HEK293 (cell line): ENCODE data around the gene ODAPH.

Experiments used
- GLI2 ChIP-seq: fragments of 450-650 bp; formaldehyde crosslinking; IDR thresholded peaks from 2 replicates; pipeline ENCODE4; 2017; ENCODE audit warnings: missing biosample characterization, missing genetic modification characterization, low read depth, borderline replicate concordance
- HOXC10 ChIP-seq: sonication (generic); formaldehyde crosslinking; IDR thresholded peaks from 2 replicates; pipeline ENCODE4 v1.8.1; 2023; ENCODE audit warnings: mild to moderate bottlenecking, missing genetic modification reagents
- KLF9 ChIP-seq: fragments of 450-650 bp; formaldehyde crosslinking; IDR thresholded peaks from 2 replicates; pipeline ENCODE4 v1.5.1; 2016; ENCODE audit warnings: missing biosample characterization, missing genetic modification characterization, low read depth
- SALL2 ChIP-seq: fragments of 450-650 bp; formaldehyde crosslinking; IDR thresholded peaks from 2 replicates; pipeline ENCODE4 v1.5.0; 2017; ENCODE audit warnings: missing biosample characterization, mild to moderate bottlenecking, missing genetic modification characterization, borderline replicate concordance
- SP2 ChIP-seq: fragments of 450-650 bp; formaldehyde crosslinking; IDR thresholded peaks from 2 replicates; pipeline ENCODE4 v1.5.1; 2016; ENCODE audit warnings: missing biosample characterization, missing genetic modification characterization
- SP3 ChIP-seq: fragments of 450-650 bp; formaldehyde crosslinking; IDR thresholded peaks from 2 replicates; pipeline ENCODE4 v1.5.1; 2016; ENCODE audit warnings: missing biosample characterization, missing genetic modification characterization
- ZBTB1 ChIP-seq: fragments of 450-650 bp; formaldehyde crosslinking; IDR thresholded peaks from 2 replicates; pipeline ENCODE4 v1.5.1; 2016; ENCODE audit warnings: missing biosample characterization, missing genetic modification characterization
- ZBTB20 ChIP-seq: fragments of 450-650 bp; formaldehyde crosslinking; IDR thresholded peaks from 2 replicates; pipeline ENCODE4 v1.5.1; 2016; ENCODE audit warnings: missing biosample characterization, missing genetic modification characterization
- ZNF10 ChIP-seq: fragments of 450-650 bp; formaldehyde crosslinking; IDR thresholded peaks from 2 replicates; pipeline ENCODE4 v1.5.1; 2017; ENCODE audit warnings: missing biosample characterization, missing genetic modification characterization
- ZNF112 ChIP-seq: fragments of 450-650 bp; formaldehyde crosslinking; IDR thresholded peaks from 2 replicates; pipeline ENCODE4 v1.5.0; 2017; ENCODE audit warnings: missing biosample characterization, missing genetic modification characterization
- ZNF114 ChIP-seq: fragments of 450-650 bp; formaldehyde crosslinking; IDR thresholded peaks from 2 replicates; pipeline ENCODE4 v1.5.0; 2017; ENCODE audit warnings: missing biosample characterization, missing genetic modification characterization
- ZNF2 ChIP-seq: fragments of 450-650 bp; formaldehyde crosslinking; IDR thresholded peaks from 2 replicates; pipeline ENCODE4 v1.5.1; 2016; ENCODE audit warnings: missing biosample characterization, missing genetic modification characterization
- ZNF248 ChIP-seq: fragments of 450-650 bp; formaldehyde crosslinking; IDR thresholded peaks from 2 replicates; pipeline ENCODE4 v1.5.1; 2017; ENCODE audit warnings: missing biosample characterization, missing genetic modification characterization
- ZNF324 ChIP-seq: fragments of 450-650 bp; formaldehyde crosslinking; IDR thresholded peaks from 2 replicates; pipeline ENCODE4 v1.5.1; 2016; ENCODE audit warnings: missing biosample characterization, missing genetic modification characterization
- ZNF366 ChIP-seq: fragments of 450-650 bp; formaldehyde crosslinking; conservative IDR thresholded peaks from 2 replicates; pipeline ENCODE4 v1.5.1; 2016; ENCODE audit warnings: missing biosample characterization, missing genetic modification characterization
- ZNF404 ChIP-seq: fragments of 450-650 bp; formaldehyde crosslinking; IDR thresholded peaks from 2 replicates; pipeline ENCODE4 v1.5.1; 2017; ENCODE audit warnings: missing biosample characterization, missing genetic modification characterization
- ZNF501 ChIP-seq: fragments of 450-650 bp; formaldehyde crosslinking; IDR thresholded peaks from 2 replicates; pipeline ENCODE4 v1.5.1; 2016; ENCODE audit warnings: missing biosample characterization, missing genetic modification characterization
- ZNF530 ChIP-seq: fragments of 450-650 bp; formaldehyde crosslinking; IDR thresholded peaks from 2 replicates; pipeline ENCODE4 v1.5.1; 2016; ENCODE audit warnings: low read depth, missing biosample characterization, missing genetic modification characterization
- ZNF610 ChIP-seq: fragments of 450-650 bp; formaldehyde crosslinking; IDR thresholded peaks from 2 replicates; pipeline ENCODE4 v1.5.1; 2016; ENCODE audit warnings: missing biosample characterization, missing genetic modification characterization, borderline replicate concordance
- ZNF621 ChIP-seq: fragments of 450-650 bp; formaldehyde crosslinking; IDR thresholded peaks from 2 replicates; pipeline ENCODE4 v1.5.1; 2017; ENCODE audit warnings: missing biosample characterization, missing genetic modification characterization
- ZNF658 ChIP-seq: fragments of 450-650 bp; formaldehyde crosslinking; IDR thresholded peaks from 2 replicates; pipeline ENCODE4; 2016; ENCODE audit warnings: missing biosample characterization, missing genetic modification characterization
- ZNF747 ChIP-seq: fragments of 450-650 bp; formaldehyde crosslinking; IDR thresholded peaks from 2 replicates; pipeline ENCODE4 v1.5.1; 2016; ENCODE audit warnings: missing biosample characterization, missing genetic modification characterization
- ZNF776 ChIP-seq: fragments of 450-650 bp; formaldehyde crosslinking; IDR thresholded peaks from 2 replicates; pipeline ENCODE4 v1.5.0; 2017; ENCODE audit warnings: missing biosample characterization, missing genetic modification characterization, borderline replicate concordance
- ZNF792 ChIP-seq: fragments of 450-650 bp; formaldehyde crosslinking; IDR thresholded peaks from 2 replicates; pipeline ENCODE4 v1.5.1; 2016; ENCODE audit warnings: missing biosample characterization, missing genetic modification characterization
- ZXDB ChIP-seq: fragments of 450-650 bp; formaldehyde crosslinking; IDR thresholded peaks from 2 replicates; pipeline ENCODE4 v1.5.1; 2016; ENCODE audit warnings: missing biosample characterization, missing genetic modification characterization
- TF ChIP-seq, protein P1 (sequence below): fragments of 450-650 bp; formaldehyde crosslinking; IDR thresholded peaks from 2 replicates; pipeline ENCODE4 v1.5.1; 2016; ENCODE audit warnings: missing biosample characterization, missing genetic modification characterization
- TF ChIP-seq, protein P2 (sequence below): fragments of 450-650 bp; formaldehyde crosslinking; IDR thresholded peaks from 2 replicates; pipeline ENCODE4 v1.5.1; 2016; ENCODE audit warnings: missing biosample characterization, missing genetic modification characterization, borderline replicate concordance
- TF ChIP-seq, protein P3 (sequence below): fragments of 450-650 bp; formaldehyde crosslinking; IDR thresholded peaks from 2 replicates; pipeline ENCODE4 v1.5.1; 2017; ENCODE audit warnings: missing biosample characterization, missing genetic modification characterization
- TF ChIP-seq, protein P4 (sequence below): fragments of 450-650 bp; formaldehyde crosslinking; IDR thresholded peaks from 2 replicates; pipeline ENCODE4 v1.5.1; 2016; ENCODE audit warnings: missing biosample characterization, missing genetic modification characterization

Gene ODAPH

DNA sequence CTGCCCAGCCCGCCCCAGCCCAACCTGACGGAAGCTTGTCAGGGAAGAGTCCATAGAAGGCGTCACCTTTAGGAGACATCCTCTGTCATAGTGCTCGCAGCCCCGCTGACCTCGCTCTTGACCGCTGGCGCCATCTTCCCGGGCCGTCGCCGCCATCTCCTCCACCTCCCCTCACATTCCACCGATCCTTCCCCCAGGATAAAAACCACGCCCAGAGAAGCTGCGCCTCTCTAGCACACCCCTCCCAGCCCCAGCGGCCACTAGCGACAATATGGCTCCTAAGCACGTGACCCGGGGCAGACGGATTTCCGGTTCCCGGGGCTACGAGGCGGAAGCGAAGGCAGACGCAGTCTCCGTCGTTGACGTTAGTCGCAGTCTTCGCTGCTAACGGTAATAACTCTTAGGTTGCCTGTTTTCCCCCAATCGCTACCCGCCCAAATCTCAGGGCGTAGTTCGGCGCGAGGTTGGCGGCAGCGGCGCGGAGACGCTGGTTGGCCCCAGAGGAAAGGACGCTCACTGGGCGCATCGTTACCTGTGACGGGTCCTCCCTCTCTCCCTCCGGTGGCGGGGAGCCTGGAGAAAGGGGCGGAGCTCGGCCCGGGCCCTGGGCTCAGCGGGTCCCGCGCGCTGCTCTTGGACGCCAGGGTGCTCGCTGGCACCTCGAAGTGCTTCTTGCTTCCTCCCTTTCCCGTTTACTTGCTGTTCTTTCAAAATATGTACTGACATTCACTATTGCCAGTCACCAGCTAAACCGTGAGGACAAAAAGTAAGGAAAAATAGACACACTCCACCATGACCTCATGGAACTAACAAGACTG, 41.5 kb upstream of the ODAPH start, which contains the start of the genes RCHY1 and THAP6 (continued):
- TF ChIP-seq, protein P1, sequence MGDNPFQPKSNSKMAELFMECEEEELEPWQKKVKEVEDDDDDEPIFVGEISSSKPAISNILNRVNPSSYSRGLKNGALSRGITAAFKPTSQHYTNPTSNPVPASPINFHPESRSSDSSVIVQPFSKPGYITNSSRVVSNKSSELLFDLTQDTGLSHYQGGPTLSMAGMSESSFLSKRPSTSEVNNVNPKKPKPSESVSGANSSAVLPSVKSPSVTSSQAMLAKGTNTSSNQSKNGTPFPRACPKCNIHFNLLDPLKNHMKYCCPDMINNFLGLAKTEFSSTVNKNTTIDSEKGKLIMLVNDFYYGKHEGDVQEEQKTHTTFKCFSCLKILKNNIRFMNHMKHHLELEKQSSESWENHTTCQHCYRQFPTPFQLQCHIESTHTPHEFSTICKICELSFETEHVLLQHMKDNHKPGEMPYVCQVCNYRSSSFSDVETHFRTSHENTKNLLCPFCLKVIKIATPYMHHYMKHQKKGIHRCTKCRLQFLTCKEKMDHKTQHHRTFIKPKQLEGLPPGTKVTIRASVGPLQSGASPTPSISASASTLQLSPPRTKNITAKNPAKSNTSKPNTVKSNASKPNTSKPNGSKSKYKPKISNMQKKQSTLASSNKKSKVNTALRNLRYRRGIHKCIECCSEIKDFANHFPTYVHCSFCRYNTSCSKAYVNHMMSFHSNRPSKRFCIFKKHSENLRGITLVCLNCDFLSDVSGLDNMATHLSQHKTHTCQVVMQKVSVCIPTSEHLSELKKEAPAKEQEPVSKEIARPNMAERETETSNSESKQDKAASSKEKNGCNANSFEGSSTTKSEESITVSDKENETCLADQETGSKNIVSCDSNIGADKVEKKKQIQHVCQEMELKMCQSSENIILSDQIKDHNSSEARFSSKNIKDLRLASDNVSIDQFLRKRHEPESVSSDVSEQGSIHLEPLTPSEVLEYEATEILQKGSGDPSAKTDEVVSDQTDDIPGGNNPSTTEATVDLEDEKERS (tag by site-specific recombination), result no peak
- TF ChIP-seq ZNF621 (tag by site-specific recombination), result no peak
- no peak for TF ChIP-seq ZNF404 (tag by site-specific recombination)
- TF ChIP-seq ZNF776 (tag by site-specific recombination), result no peak
- TF ChIP-seq ZNF248 (tag by site-specific recombination), result no peak
- TF ChIP-seq ZNF366 (tag by site-specific recombination), result peak; percentile 98
- TF ChIP-seq, protein P2, sequence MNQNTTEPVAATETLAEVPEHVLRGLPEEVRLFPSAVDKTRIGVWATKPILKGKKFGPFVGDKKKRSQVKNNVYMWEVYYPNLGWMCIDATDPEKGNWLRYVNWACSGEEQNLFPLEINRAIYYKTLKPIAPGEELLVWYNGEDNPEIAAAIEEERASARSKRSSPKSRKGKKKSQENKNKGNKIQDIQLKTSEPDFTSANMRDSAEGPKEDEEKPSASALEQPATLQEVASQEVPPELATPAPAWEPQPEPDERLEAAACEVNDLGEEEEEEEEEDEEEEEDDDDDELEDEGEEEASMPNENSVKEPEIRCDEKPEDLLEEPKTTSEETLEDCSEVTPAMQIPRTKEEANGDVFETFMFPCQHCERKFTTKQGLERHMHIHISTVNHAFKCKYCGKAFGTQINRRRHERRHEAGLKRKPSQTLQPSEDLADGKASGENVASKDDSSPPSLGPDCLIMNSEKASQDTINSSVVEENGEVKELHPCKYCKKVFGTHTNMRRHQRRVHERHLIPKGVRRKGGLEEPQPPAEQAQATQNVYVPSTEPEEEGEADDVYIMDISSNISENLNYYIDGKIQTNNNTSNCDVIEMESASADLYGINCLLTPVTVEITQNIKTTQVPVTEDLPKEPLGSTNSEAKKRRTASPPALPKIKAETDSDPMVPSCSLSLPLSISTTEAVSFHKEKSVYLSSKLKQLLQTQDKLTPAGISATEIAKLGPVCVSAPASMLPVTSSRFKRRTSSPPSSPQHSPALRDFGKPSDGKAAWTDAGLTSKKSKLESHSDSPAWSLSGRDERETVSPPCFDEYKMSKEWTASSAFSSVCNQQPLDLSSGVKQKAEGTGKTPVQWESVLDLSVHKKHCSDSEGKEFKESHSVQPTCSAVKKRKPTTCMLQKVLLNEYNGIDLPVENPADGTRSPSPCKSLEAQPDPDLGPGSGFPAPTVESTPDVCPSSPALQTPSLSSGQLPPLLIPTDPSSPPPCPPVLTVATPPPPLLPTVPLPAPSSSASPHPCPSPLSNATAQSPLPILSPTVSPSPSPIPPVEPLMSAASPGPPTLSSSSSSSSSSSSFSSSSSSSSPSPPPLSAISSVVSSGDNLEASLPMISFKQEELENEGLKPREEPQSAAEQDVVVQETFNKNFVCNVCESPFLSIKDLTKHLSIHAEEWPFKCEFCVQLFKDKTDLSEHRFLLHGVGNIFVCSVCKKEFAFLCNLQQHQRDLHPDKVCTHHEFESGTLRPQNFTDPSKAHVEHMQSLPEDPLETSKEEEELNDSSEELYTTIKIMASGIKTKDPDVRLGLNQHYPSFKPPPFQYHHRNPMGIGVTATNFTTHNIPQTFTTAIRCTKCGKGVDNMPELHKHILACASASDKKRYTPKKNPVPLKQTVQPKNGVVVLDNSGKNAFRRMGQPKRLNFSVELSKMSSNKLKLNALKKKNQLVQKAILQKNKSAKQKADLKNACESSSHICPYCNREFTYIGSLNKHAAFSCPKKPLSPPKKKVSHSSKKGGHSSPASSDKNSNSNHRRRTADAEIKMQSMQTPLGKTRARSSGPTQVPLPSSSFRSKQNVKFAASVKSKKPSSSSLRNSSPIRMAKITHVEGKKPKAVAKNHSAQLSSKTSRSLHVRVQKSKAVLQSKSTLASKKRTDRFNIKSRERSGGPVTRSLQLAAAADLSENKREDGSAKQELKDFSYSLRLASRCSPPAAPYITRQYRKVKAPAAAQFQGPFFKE, result no peak
- TF ChIP-seq SP2 (tag by site-specific recombination), result peak; percentile 89
- 0 out of 2 replicates have a peak, but pooled peaks have one; percentile 76 for TF ChIP-seq HOXC10 (CRISPR knock-in tag)
- TF ChIP-seq ZBTB1 (tag by site-specific recombination), result no peak
- TF ChIP-seq GLI2 (tag by site-specific recombination), result no peak
- no peak for TF ChIP-seq ZNF530 (tag by site-specific recombination)
- TF ChIP-seq ZNF501, result peak; percentile 89
- TF ChIP-seq, protein P3, sequence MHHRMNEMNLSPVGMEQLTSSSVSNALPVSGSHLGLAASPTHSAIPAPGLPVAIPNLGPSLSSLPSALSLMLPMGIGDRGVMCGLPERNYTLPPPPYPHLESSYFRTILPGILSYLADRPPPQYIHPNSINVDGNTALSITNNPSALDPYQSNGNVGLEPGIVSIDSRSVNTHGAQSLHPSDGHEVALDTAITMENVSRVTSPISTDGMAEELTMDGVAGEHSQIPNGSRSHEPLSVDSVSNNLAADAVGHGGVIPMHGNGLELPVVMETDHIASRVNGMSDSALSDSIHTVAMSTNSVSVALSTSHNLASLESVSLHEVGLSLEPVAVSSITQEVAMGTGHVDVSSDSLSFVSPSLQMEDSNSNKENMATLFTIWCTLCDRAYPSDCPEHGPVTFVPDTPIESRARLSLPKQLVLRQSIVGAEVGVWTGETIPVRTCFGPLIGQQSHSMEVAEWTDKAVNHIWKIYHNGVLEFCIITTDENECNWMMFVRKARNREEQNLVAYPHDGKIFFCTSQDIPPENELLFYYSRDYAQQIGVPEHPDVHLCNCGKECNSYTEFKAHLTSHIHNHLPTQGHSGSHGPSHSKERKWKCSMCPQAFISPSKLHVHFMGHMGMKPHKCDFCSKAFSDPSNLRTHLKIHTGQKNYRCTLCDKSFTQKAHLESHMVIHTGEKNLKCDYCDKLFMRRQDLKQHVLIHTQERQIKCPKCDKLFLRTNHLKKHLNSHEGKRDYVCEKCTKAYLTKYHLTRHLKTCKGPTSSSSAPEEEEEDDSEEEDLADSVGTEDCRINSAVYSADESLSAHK (tag by site-specific recombination), result no peak
- TF ChIP-seq ZNF114, result no peak
- peak; percentile 85 for TF ChIP-seq SP3 (tag by site-specific recombination)
- TF ChIP-seq ZNF610, result 0 out of 2 replicates have a peak, but pooled peaks have one; percentile 52
- TF ChIP-seq SALL2 (tag by site-specific recombination), result no peak
- TF ChIP-seq ZNF112 (tag by site-specific recombination), result no peak
- TF ChIP-seq ZXDB (tag by site-specific recombination), result peak; percentile 79
- TF ChIP-seq ZBTB20, result peak; percentile 94
- no peak for TF ChIP-seq ZNF792 (tag by site-specific recombination)
- no peak for TF ChIP-seq ZNF10
- TF ChIP-seq ZNF324, result 0 out of 2 replicates have a peak, but pooled peaks have one; percentile 45
- TF ChIP-seq, protein P4, sequence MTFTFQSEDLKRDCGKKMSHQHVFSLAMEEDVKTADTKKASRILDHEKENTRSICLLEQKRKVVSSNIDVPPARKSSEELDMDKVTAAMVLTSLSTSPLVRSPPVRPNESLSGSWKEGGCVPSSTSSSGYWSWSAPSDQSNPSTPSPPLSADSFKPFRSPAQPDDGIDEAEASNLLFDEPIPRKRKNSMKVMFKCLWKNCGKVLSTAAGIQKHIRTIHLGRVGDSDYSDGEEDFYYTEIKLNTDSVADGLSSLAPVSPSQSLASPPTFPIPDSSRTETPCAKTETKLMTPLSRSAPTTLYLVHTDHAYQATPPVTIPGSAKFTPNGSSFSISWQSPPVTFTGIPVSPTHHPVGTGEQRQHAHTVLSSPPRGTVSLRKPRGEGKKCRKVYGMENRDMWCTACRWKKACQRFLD, result no peak
- peak; percentile 86 for TF ChIP-seq KLF9 (tag by site-specific recombination)
- no peak for TF ChIP-seq ZNF658 (tag by site-specific recombination)
- TF ChIP-seq ZNF747, result no peak
- TF ChIP-seq ZNF2 (tag by site-specific recombination), result peak; percentile 63
